A673 (cell line): ENCODE results near the gene EVA1C.

Source experiments
- CTCF ChIP-seq: fragments of 300-800, 200-600 bp; sonication (generic); conservative IDR thresholded peaks from 2 replicates; pipeline ENCODE4 v1.5.1; 2017; ENCODE audit warnings: low read depth, mild to moderate bottlenecking, antibody characterized with exemption, low read length, moderate library complexity, mixed read lengths
- EZH2 ChIP-seq: fragments of 200-600 bp; sonication (generic); IDR thresholded peaks from 2 replicates; pipeline ENCODE4 v1.6.1; 2017; ENCODE audit warnings: borderline replicate concordance, low read depth, mild to moderate bottlenecking, mixed read lengths, antibody characterized with exemption, low read length; ENCODE audit not compliant: poor library complexity, severe bottlenecking

GRCh38 chr21:32427958-32428623 lies 15.6 kb downstream of the EVA1C start:
- TF ChIP-seq EZH2 (no peak), CTCF (no peak)
